ENCODE measurements around the gene NKD1.

NKD1 gene

DNA sequence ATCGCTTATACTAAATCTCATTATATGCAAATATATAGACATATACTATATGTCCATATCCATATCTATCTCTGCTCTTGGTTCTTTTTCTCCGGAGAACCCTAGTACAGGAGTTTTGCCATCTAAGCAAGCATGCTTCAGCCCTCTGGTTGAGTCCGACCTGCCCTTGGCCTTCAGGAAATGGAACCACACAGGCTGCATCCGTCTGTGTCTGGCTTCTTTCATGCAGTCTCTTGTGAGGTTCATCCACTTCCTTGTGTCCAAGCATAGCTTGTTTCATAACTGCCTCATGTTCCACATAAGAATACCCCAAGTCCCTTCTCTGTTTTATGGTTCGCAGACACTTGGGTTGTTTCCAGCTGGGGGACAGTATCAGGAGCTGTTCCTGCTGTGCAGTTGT is 116.1 kb downstream of the NKD1 start:
- POLR2A ChIA-PET: no interaction called here

DNA sequence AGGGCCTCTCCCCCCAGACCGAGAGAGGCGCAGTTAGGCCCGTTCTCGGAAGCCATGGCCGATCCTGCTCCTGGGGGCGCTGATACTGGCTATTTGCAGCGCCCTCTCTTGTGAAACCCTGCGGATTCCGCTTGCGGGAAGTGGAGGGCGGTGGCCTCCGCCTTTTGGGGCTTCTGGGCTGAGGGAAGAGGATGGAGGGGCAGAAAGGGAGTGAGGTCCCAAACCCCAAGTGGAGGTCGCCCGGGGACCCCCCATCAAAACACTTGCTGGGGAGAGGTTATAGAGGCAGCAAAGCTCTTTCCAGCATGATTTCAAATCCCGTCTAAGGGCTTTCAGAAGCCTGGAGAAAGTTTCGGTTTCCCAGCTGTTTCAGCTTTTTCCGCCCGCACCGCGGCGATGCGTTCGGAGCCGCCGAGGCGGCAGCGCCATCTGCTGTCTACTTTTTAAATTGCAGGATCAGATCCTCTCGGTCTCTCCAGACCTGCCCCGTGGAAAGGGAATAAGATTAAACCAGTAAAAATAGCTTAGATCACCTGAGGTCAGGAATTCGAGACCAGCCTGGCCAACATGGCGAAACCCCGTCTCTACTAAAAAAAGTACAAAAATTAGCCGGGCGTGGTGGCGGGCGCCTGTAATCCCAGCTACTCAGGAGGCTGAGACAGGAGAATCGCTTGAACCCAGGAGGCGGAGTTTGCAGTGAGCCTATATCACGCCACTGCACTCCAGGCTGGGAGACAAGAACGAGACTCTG is 117.1 kb downstream of the NKD1 start:
- POLR2A ChIA-PET: interaction anchor here (0.9 kb wide), 1 partner anchor 640 kb away, joined by 3 read pairs; the partner anchor contains the start of gene CNEP1R1
- H3K4me3 ChIP-seq (ENCODE audit: low read depth, low read length): peak overlapping the region; percentile 58
- no peak for DNase-seq (ENCODE audit: low read depth, low spot score)
- CTCF ChIA-PET: interaction anchor here (0.6 to 13.5 kb wide), 73 partner anchors 12 to 703 kb away, joined by 3 to 160 read pairs (median 5); partner anchors contain the start of genes BRD7, CNEP1R1, CYLD and SNX20
- TF ChIP-seq, protein P1, sequence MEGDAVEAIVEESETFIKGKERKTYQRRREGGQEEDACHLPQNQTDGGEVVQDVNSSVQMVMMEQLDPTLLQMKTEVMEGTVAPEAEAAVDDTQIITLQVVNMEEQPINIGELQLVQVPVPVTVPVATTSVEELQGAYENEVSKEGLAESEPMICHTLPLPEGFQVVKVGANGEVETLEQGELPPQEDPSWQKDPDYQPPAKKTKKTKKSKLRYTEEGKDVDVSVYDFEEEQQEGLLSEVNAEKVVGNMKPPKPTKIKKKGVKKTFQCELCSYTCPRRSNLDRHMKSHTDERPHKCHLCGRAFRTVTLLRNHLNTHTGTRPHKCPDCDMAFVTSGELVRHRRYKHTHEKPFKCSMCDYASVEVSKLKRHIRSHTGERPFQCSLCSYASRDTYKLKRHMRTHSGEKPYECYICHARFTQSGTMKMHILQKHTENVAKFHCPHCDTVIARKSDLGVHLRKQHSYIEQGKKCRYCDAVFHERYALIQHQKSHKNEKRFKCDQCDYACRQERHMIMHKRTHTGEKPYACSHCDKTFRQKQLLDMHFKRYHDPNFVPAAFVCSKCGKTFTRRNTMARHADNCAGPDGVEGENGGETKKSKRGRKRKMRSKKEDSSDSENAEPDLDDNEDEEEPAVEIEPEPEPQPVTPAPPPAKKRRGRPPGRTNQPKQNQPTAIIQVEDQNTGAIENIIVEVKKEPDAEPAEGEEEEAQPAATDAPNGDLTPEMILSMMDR (IDR thresholded peaks at IDR 0.05; ENCODE audit: insufficient read depth, low read length, missing control alignments): peak; percentile 69

More for the DNA sequence above, 116.1 kb downstream of the NKD1 start:
- DNase-seq (ENCODE audit: low read depth, low spot score): no peak
- TF ChIP-seq, protein P1 (IDR thresholded peaks at IDR 0.05; ENCODE audit: insufficient read depth, low read length, missing control alignments): no peak
- no peak overlapping the region for H3K4me3 ChIP-seq (ENCODE audit: low read depth, low read length)
- CTCF ChIA-PET: interaction anchor here (0.6 to 13.5 kb wide), 22 partner anchors 8 to 702 kb away, joined by 3 to 160 read pairs (median 8); partner anchors contain the start of genes BRD7, CNEP1R1 and SNX20

DNA sequence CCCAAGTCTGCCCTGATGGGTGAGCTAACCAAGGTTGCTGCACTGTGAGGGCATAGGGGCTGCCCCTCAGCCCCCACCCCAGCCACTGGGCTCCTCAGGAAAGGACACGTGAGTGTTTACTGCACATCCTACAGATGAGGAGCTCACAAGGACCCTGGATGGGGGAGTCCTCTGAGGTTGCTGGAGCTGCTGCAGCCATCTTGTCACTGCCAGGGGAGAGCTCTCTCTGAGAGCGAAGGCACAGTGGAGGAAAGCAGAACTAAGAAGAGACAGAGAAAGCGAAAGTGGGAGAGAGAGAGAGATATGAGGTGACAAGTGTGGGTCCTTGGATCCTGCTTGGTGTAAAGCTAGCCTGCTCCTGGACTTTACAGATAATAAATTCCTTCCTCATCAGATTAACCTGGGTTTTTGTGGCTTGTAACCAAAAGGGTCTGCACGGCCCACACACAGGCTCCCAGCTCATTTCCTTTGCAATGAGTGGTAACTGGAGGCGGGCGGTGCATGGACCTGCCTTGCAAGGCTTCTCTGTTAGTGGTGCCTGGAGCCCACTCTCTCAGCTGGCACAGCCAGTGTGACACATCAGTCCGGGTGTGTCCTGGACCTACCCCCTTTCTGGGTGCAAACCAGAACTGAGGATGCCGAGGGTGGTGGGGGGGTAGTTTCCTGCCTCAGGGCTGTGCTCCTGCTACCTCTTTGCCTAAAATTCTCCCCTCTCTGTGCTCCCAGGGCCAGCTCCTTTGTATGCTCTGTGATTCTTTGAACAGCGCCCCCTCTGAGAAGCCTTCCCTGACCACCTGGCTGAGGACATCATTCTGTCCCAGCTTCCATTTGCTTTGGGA is 118.7 kb downstream of the NKD1 start:
- TF ChIP-seq, protein P1 (IDR thresholded peaks at IDR 0.05; ENCODE audit: insufficient read depth, low read length, missing control alignments): no peak
- DNase-seq (ENCODE audit: low read depth, low spot score): no peak
- ChIA-PET CTCF (interaction anchor here (0.9 to 13.5 kb wide), 23 partner anchors 7 to 642 kb away, joined by 3 to 160 read pairs (median 10); partner anchors contain the start of genes BRD7, CNEP1R1 and SNX20), POLR2A (no interaction called here)
- no peak overlapping the region for H3K4me3 ChIP-seq (ENCODE audit: low read depth, low read length)

DNA sequence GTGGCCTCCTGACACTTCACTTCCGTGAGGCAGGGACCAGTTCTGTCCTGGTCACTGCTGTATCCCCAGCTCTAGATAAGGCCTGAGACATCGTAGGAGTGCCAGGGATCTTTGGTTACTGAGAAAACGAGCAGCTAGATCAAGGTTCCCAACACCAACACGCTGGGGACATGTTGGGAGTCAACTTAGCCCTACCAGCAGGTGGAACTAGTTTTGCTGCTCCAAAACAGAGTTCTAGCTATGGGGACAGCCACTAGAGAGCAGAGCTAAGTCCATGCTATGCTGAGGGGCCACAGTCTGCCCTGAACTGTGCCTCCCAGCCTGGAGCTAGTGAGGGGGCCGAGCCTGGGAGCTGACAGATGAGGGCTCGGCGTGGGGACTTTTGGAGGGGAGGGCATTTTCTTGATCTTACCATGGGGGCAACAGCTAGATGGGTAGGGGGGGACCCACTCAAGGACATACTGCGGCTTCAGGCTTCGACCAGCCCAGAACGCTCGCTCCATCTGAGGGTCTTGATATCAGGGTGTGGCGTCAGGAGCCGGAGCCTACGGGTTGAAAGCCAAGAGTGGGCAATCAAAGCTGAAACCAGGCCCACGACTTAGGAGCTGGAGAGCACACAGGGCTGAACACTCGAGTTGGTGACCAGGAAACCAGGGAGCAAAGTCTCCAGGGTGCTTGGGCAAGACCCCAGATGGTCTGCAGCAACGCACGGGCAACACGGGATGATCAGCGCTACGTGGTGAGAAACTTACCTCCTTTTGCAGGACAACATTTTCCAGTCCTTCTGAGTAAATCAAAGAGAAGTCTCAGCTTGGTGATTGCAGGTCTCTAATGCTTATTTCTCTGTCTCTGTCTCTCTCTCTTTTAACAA is 119.5 kb downstream of the NKD1 start:
- no peak overlapping the region for H3K4me3 ChIP-seq (ENCODE audit: low read depth, low read length)
- TF ChIP-seq, protein P1 (IDR thresholded peaks at IDR 0.05; ENCODE audit: insufficient read depth, low read length, missing control alignments): no peak
- DNase-seq (ENCODE audit: low read depth, low spot score): no peak
- ChIA-PET POLR2A (no interaction called here), CTCF (interaction anchor here (0.9 to 13.5 kb wide), 16 partner anchors 8 to 642 kb away, joined by 3 to 160 read pairs (median 11); partner anchors contain the start of genes BRD7, CNEP1R1 and SNX20)

DNA sequence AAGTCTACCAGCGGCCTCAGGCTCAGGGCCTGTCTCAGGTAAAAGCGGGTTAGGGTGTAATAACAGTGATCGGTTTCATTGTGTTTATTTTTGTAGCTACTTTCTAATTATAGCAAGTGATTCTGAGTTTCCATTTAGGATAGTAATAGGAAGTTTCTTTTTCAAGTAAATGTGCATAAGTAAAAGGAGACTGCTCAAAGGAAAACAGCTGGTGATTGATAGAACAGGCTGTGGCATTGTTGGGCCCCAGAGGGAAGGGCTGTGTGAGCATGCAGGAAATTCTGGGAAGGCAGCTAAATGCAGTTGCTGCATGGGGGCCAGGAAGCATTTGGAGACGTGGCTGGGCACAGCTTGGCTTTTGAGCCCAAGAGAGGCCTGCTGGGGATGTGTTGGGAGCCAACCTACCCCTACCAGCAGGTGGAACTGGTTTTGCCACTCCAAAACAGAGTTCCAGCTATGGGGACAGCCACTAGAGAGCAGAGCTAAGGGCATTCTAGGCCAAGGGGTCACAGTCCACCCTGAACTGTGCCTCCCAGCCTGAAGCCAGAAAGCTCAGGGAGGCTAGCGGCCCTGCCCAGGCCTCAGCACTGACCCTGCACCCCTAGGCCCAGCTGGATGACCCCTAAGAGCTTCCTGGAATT is 120.3 kb downstream of the NKD1 start:
- ChIA-PET POLR2A (no interaction called here), CTCF (interaction anchor here (0.9 to 13.5 kb wide), 9 partner anchors 9 to 643 kb away, joined by 3 to 160 read pairs (median 50); partner anchors contain the start of genes BRD7, CNEP1R1 and SNX20)
- H3K4me3 ChIP-seq (ENCODE audit: low read depth, low read length): no peak overlapping the region
- TF ChIP-seq, protein P1 (IDR thresholded peaks at IDR 0.05; ENCODE audit: insufficient read depth, low read length, missing control alignments): no peak
- DNase-seq (ENCODE audit: low read depth, low spot score): no peak
